HEK293 (cell line): Measurements from ENCODE around the gene SLC1A2.

ENCODE experiments used
- CTCF ChIA-PET: fragments of 350-600 bp; formaldehyde crosslinking; extraction: SDS; loops from one replicate; lab custom pipeline; 2021; ENCODE audit warnings: antibody characterized with exemption; lab: Yijun Ruan, JAX
- POLR2A ChIA-PET: fragments of 300-600 bp; formaldehyde crosslinking; extraction: SDS; loops from one replicate; lab custom pipeline; 2020; ENCODE audit warnings: antibody characterized with exemption, inconsistent platforms; lab: Yijun Ruan, JAX
- H3K27ac ChIP-seq: fragments of 200-500 bp; sonication (Bioruptor generic); 2 replicates; pipeline ENCODE4 v1.5.1; 2014; ENCODE audit warnings: low read depth, low read length, control low read depth, inconsistent platforms; ENCODE audit errors: extremely low read depth
- H3K36me3 ChIP-seq, 2 experiments: fragments of 200-500 bp in 1 of 2; sonication (Bioruptor generic) in 1 of 2; 1 replicate in 1 of 2; 2 replicates in 1 of 2; pipeline ENCODE4 v1.5.1; 2014 to 2017; ENCODE audit warnings: inconsistent platforms in 2 of 2, low read length in 2 of 2; ENCODE audit not compliant: control insufficient read depth in 2 of 2, insufficient read depth in 1 of 2
- H3K4me1 ChIP-seq: fragments of 200-500 bp; sonication (Bioruptor generic); 2 replicates; pipeline ENCODE4 v1.5.1; 2014; ENCODE audit warnings: mild to moderate bottlenecking, low read length, inconsistent platforms; ENCODE audit not compliant: control insufficient read depth, insufficient read depth
- H3K4me3 ChIP-seq: 2 replicates; pipeline ENCODE4 v1.5.1; 2011; ENCODE audit warnings: low read depth, mild to moderate bottlenecking, control low read depth, low read length, moderate library complexity
- H3K9me3 ChIP-seq: fragments of 200-500 bp; sonication (Bioruptor generic); 2 replicates; pipeline ENCODE4 v1.5.1; 2014; ENCODE audit warnings: low read depth, low read length, inconsistent platforms; ENCODE audit not compliant: control insufficient read depth, insufficient read depth
- ELK4 ChIP-seq: IDR thresholded peaks from 2 replicates; pipeline ENCODE4 v1.6.1; 2011; ENCODE audit warnings: mild to moderate bottlenecking, low read depth, low read length, borderline replicate concordance
- KLF1 ChIP-seq: fragments of 450-650 bp; formaldehyde crosslinking; IDR thresholded peaks from 2 replicates; pipeline ENCODE4 v1.5.1; 2016; ENCODE audit warnings: missing biosample characterization, missing genetic modification characterization
- ZBTB20 ChIP-seq: fragments of 450-650 bp; formaldehyde crosslinking; IDR thresholded peaks from 2 replicates; pipeline ENCODE4 v1.5.1; 2016; ENCODE audit warnings: missing biosample characterization, missing genetic modification characterization
- ZBTB48 ChIP-seq: fragments of 450-650 bp; formaldehyde crosslinking; IDR thresholded peaks from 2 replicates; pipeline ENCODE4 v1.5.1; 2016; ENCODE audit warnings: missing biosample characterization, missing genetic modification characterization
- ZFP37 ChIP-seq: fragments of 450-650 bp; formaldehyde crosslinking; IDR thresholded peaks from 2 replicates; pipeline ENCODE4 v1.5.1; 2016; ENCODE audit warnings: missing biosample characterization, missing genetic modification characterization
- ZNF133 ChIP-seq: fragments of 450-650 bp; formaldehyde crosslinking; IDR thresholded peaks from 2 replicates; pipeline ENCODE4 v1.5.1; 2016; ENCODE audit warnings: missing biosample characterization, missing genetic modification characterization
- ZNF138 ChIP-seq: fragments of 450-650 bp; formaldehyde crosslinking; IDR thresholded peaks from 2 replicates; pipeline ENCODE4 v1.5.1; 2016; ENCODE audit warnings: missing biosample characterization, missing genetic modification characterization, borderline replicate concordance
- ZNF155 ChIP-seq: fragments of 450-650 bp; formaldehyde crosslinking; IDR thresholded peaks from 2 replicates; pipeline ENCODE4 v1.5.1; 2016; ENCODE audit warnings: missing biosample characterization, missing genetic modification characterization
- ZNF16 ChIP-seq: fragments of 450-650 bp; formaldehyde crosslinking; IDR thresholded peaks from 2 replicates; pipeline ENCODE4 v1.5.1; 2016; ENCODE audit warnings: low read depth, missing biosample characterization, missing genetic modification characterization
- ZNF169 ChIP-seq: fragments of 450-650 bp; formaldehyde crosslinking; IDR thresholded peaks from 2 replicates; pipeline ENCODE4 v1.5.1; 2016; ENCODE audit warnings: missing biosample characterization, missing genetic modification characterization
- ZNF175 ChIP-seq: fragments of 450-650 bp; formaldehyde crosslinking; IDR thresholded peaks from 2 replicates; pipeline ENCODE4 v1.5.1; 2016; ENCODE audit warnings: missing biosample characterization, missing genetic modification characterization
- ZNF248 ChIP-seq: fragments of 450-650 bp; formaldehyde crosslinking; IDR thresholded peaks from 2 replicates; pipeline ENCODE4 v1.5.1; 2017; ENCODE audit warnings: missing biosample characterization, missing genetic modification characterization
- ZNF354C ChIP-seq: fragments of 450-650 bp; formaldehyde crosslinking; IDR thresholded peaks from 2 replicates; pipeline ENCODE4 v1.5.1; 2016; ENCODE audit warnings: missing biosample characterization, missing genetic modification characterization, low read depth, borderline replicate concordance
- ZNF394 ChIP-seq: fragments of 450-650 bp; formaldehyde crosslinking; IDR thresholded peaks from 2 replicates; pipeline ENCODE4 v1.5.1; 2016; ENCODE audit warnings: missing biosample characterization, missing genetic modification characterization, mild to moderate bottlenecking, moderate library complexity, borderline replicate concordance
- ZNF426 ChIP-seq: fragments of 450-650 bp; formaldehyde crosslinking; IDR thresholded peaks from 2 replicates; pipeline ENCODE4 v1.5.1; 2017; ENCODE audit warnings: missing biosample characterization, missing genetic modification characterization, mild to moderate bottlenecking, inconsistent platforms, moderate library complexity
- ZNF530 ChIP-seq: fragments of 450-650 bp; formaldehyde crosslinking; IDR thresholded peaks from 2 replicates; pipeline ENCODE4 v1.5.1; 2016; ENCODE audit warnings: low read depth, missing biosample characterization, missing genetic modification characterization
- ZNF558 ChIP-seq: fragments of 450-650 bp; formaldehyde crosslinking; IDR thresholded peaks from 2 replicates; pipeline ENCODE4 v1.5.1; 2016; ENCODE audit warnings: missing biosample characterization, missing genetic modification characterization
- ZNF585B ChIP-seq: fragments of 450-650 bp; formaldehyde crosslinking; IDR thresholded peaks from 2 replicates; pipeline ENCODE4 v1.5.1; 2016; ENCODE audit warnings: missing biosample characterization, missing genetic modification characterization
- ZNF624 ChIP-seq: fragments of 450-650 bp; formaldehyde crosslinking; IDR thresholded peaks from 2 replicates; pipeline ENCODE4 v1.5.1; 2017; ENCODE audit warnings: missing biosample characterization, missing genetic modification characterization
- ZNF654 ChIP-seq: fragments of 450-650 bp; formaldehyde crosslinking; IDR thresholded peaks from 2 replicates; pipeline ENCODE4 v1.5.1; 2016; ENCODE audit warnings: low read depth, missing biosample characterization, missing genetic modification characterization
- ZNF776 ChIP-seq: fragments of 450-650 bp; formaldehyde crosslinking; IDR thresholded peaks from 2 replicates; pipeline ENCODE4 v1.5.0; 2017; ENCODE audit warnings: missing biosample characterization, missing genetic modification characterization, borderline replicate concordance
- ZSCAN18 ChIP-seq: fragments of 450-650 bp; formaldehyde crosslinking; IDR thresholded peaks from 2 replicates; pipeline ENCODE4 v1.5.1; 2016; ENCODE audit warnings: missing biosample characterization, missing genetic modification characterization
- ZSCAN30 ChIP-seq: fragments of 450-650 bp; IDR thresholded peaks from 2 replicates; pipeline ENCODE4 v1.5.1; 2018; ENCODE audit warnings: missing biosample characterization, mild to moderate bottlenecking, missing genetic modification characterization, moderate library complexity
- TF ChIP-seq, protein P1 (sequence below): sonication (generic); formaldehyde crosslinking; IDR thresholded peaks from 2 replicates; pipeline ENCODE4 v1.8.1; 2022; ENCODE audit warnings: mild to moderate bottlenecking, moderate library complexity, missing genetic modification reagents
- TF ChIP-seq, protein P2 (sequence below): fragments of 450-650 bp; formaldehyde crosslinking; IDR thresholded peaks from 2 replicates; pipeline ENCODE4 v1.5.1; 2016; ENCODE audit warnings: missing biosample characterization, missing genetic modification characterization

Gene SLC1A2

DNA sequence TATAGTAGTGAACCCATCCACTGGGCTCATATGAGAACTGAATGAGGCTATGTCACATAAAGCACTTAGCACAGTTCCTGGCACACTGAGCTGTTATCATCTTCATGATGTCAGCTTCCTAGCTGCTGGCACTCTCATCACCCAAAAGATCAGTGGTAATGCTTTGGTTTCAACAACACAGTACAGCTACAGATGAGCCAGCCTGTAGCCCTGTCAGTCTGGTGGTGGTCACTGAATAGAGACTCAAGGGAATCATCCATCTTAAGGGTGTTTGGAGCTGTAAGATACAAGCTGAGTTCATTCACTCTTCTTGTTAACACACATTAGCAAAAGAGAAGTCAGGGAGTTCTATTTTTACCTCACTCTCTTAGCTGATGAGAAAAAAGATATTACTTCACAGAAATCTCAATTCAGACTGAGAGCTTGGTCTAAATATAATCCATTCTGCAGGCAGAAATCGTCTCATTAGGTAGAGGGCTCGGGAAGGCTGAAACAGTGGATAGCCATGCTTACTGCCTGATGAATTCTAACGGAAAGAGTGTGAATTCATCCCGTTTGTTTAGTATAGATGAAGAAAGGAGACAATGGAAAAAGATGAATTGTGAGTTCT lies 6.3 kb upstream of the SLC1A2 start (continued):
- TF ChIP-seq ZSCAN18 (tag by site-specific recombination) (no peak), ZNF169 (tag by site-specific recombination) (no peak), ZNF394 (tag by site-specific recombination) (no peak)

GRCh38 chr11:35424157-35424940 lies 5.0 kb upstream of the SLC1A2 start:
- no peak overlapping the region for H3K4me3 ChIP-seq
- no peaks in the 10 kb centered on the region for H3K9me3 ChIP-seq
- no peak overlapping the region for H3K27ac ChIP-seq
- no peaks in the 10 kb centered on the region for H3K36me3 ChIP-seq
- POLR2A ChIA-PET: no interaction called here
- no peaks in the 10 kb centered on the region; the same call in 1 of the 2 replicates for H3K4me1 ChIP-seq
- no peak for TF ChIP-seq ZNF16 (tag by site-specific recombination)
- no peak for TF ChIP-seq ZNF426 (tag by site-specific recombination)
- TF ChIP-seq ZNF624 (tag by site-specific recombination): no peak
- no peak for TF ChIP-seq ZBTB48
- TF ChIP-seq, protein P1, sequence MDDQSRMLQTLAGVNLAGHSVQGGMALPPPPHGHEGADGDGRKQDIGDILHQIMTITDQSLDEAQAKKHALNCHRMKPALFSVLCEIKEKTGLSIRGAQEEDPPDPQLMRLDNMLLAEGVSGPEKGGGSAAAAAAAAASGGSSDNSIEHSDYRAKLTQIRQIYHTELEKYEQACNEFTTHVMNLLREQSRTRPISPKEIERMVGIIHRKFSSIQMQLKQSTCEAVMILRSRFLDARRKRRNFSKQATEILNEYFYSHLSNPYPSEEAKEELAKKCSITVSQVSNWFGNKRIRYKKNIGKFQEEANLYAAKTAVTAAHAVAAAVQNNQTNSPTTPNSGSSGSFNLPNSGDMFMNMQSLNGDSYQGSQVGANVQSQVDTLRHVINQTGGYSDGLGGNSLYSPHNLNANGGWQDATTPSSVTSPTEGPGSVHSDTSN (CRISPR knock-in tag): no peak
- no peak for TF ChIP-seq ZNF654 (tag by site-specific recombination)
- TF ChIP-seq ZNF133 (tag by site-specific recombination): no peak
- TF ChIP-seq, protein P2, sequence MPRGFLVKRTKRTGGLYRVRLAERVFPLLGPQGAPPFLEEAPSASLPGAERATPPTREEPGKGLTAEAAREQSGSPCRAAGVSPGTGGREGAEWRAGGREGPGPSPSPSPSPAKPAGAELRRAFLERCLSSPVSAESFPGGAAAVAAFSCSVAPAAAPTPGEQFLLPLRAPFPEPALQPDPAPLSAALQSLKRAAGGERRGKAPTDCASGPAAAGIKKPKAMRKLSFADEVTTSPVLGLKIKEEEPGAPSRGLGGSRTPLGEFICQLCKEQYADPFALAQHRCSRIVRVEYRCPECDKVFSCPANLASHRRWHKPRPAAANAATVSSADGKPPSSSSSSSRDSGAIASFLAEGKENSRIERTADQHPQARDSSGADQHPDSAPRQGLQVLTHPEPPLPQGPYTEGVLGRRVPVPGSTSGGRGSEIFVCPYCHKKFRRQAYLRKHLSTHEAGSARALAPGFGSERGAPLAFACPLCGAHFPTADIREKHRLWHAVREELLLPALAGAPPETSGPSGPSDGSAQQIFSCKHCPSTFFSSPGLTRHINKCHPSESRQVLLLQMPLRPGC (tag by site-specific recombination): no peak
- TF ChIP-seq, all 188 proteins: peak for 0
- CTCF ChIA-PET: interaction anchor here (0.7 to 1.1 kb wide), 2 partner anchors 12 to 19 kb away, joined by 3 to 4 read pairs; no protein-coding TSS in a partner anchor

GRCh38 chr11:35420371-35420770 lies 1.0 kb upstream of the SLC1A2 start:
- Histone ChIP-seq H3K4me3 (no peak overlapping the region; the same call in 1 of the 2 replicates), H3K36me3 (no peaks in the 10 kb centered on the region), H3K9me3 (no peaks in the 10 kb centered on the region), H3K27ac (no peak overlapping the region; the same call in 1 of the 2 replicates), H3K4me1 (no peaks in the 10 kb centered on the region)
- ChIA-PET POLR2A (no interaction called here), CTCF (no interaction called here)
- no peak for TF ChIP-seq KLF1
- TF ChIP-seq ZNF354C: no peak
- TF ChIP-seq ZNF248 (tag by site-specific recombination): no peak
- no peak for TF ChIP-seq ZNF155
- TF ChIP-seq ZBTB20 (tag by site-specific recombination): no peak
- no peak for TF ChIP-seq ZNF530 (tag by site-specific recombination)
- TF ChIP-seq ZNF138: no peak
- no peak for TF ChIP-seq ZNF776 (tag by site-specific recombination)
- TF ChIP-seq ZSCAN30: no peak
- no peak for TF ChIP-seq ELK4
- no peak for TF ChIP-seq ZNF175 (tag by site-specific recombination)
- no peak for TF ChIP-seq ZFP37 (tag by site-specific recombination)
- no peak for TF ChIP-seq ZNF585B (tag by site-specific recombination)
- TF ChIP-seq ZNF558 (tag by site-specific recombination): no peak
